HepG2 (cell line): ENCODE results near the gene ENTPD1. TPM values are rescaled to one million over a fixed set of nuclear protein-coding genes. Genes with fewer than 3 reads are reported as not detected.

ENCODE experiments used
- ATAC-seq: fragments of 200-7000 bp; cut with Tn5 transposase; 3 replicates; pipeline ENCODE4 v1.9.1; 2020; ENCODE audit warnings: mild to moderate bottlenecking, moderate library complexity
- BruUV-seq: library from RNA; stranded (reverse); fragments of 400-500 nt; replicated peaks from 2 replicates; lab custom pipeline; 2021; lab: Mats Ljungman, UMichigan
- CTCF ChIA-PET: fragments of 300-600 bp; formaldehyde crosslinking; extraction: SDS; loops from one replicate; lab custom pipeline; 2021; ENCODE audit warnings: low total read pairs, inconsistent platforms, low intra/inter-chr PET ratio; lab: Yijun Ruan, JAX
- POLR2A ChIA-PET: fragments of 350-600 bp; sonication (Branson Sonifier 250); formaldehyde crosslinking; loops from one replicate; lab custom pipeline; 2020; ENCODE audit warnings: antibody characterized with exemption, inconsistent platforms; lab: Yijun Ruan, JAX
- DNase-seq: peaks from one replicate; pipeline ENCODE4 v3.0.0-alpha.2; 2015; ENCODE audit warnings: low spot score
- FAIRE-seq: peaks from 3 replicates; lab custom pipeline; 2011; peaks lifted over from hg19 to GRCh38; lab: Jason Lieb, UNC
- H2AFZ ChIP-seq: one replicate; pipeline ENCODE4 v1.6.1; 2011; ENCODE audit warnings: low read length, inconsistent platforms
- H3K27ac ChIP-seq: fragments of 300-600 bp; 3 replicates; pipeline ENCODE4 v1.8.0; 2011; ENCODE audit warnings: mixed run types, mild to moderate bottlenecking, mixed read lengths, low read length, inconsistent platforms; ENCODE audit not compliant: insufficient read depth; ENCODE audit errors: extremely low read length
- H3K27me3 ChIP-seq, 2 experiments: fragments of 200-600 bp in 1 of 2; 2 replicates in 1 of 2; 3 replicates in 1 of 2; pipeline versions ENCODE4 v1.6.0 to v1.8.0; 2011; ENCODE audit warnings: low read length in 2 of 2, mild to moderate bottlenecking in 2 of 2, moderate library complexity in 2 of 2, inconsistent platforms in 1 of 2; ENCODE audit not compliant: insufficient read depth in 2 of 2, control insufficient read depth in 1 of 2
- H3K36me3 ChIP-seq, 2 experiments: fragments of 200-600 bp in 1 of 2; replicated peaks in 1 of 2; 2 replicates in 1 of 2; 3 replicates in 1 of 2; pipeline versions ENCODE4 v1.5.1 to v1.8.0; 2011; ENCODE audit warnings: low read length in 2 of 2, inconsistent platforms in 1 of 2; ENCODE audit not compliant: insufficient read depth in 2 of 2, control insufficient read depth in 1 of 2
- H3K4me1 ChIP-seq: 2 replicates; pipeline ENCODE4 v1.5.1; 2012; ENCODE audit warnings: low read length, inconsistent platforms; ENCODE audit not compliant: insufficient read depth
- H3K4me2 ChIP-seq: 2 replicates; pipeline ENCODE4 v1.6.0; 2011; ENCODE audit warnings: low read depth, low read length, inconsistent platforms
- H3K4me3 ChIP-seq, 3 experiments: fragments of 200-600 bp in 1 of 3; sonication (generic), shearing (Covaris generic) in 1 of 3; replicated peaks in 1 of 3; 2 replicates each; pipeline ENCODE4 v1.5.1; 2011 to 2016; ENCODE audit warnings: low read length in 3 of 3, inconsistent platforms in 2 of 3, low read depth in 2 of 3, mild to moderate bottlenecking in 2 of 3, control low read depth in 1 of 3, mixed read lengths in 1 of 3; ENCODE audit not compliant: insufficient read depth in 1 of 3
- H3K79me2 ChIP-seq: one replicate; pipeline ENCODE4 v1.6.1; 2011; ENCODE audit warnings: low read length, inconsistent platforms; ENCODE audit not compliant: insufficient read depth
- H3K9ac ChIP-seq: 2 replicates; pipeline ENCODE4 v1.6.0; 2011; ENCODE audit warnings: mild to moderate bottlenecking, low read depth, low read length, inconsistent platforms; ENCODE audit not compliant: insufficient read depth
- H3K9me3 ChIP-seq: 2 replicates; pipeline ENCODE4 v1.5.1; 2012; ENCODE audit warnings: mild to moderate bottlenecking, low read length
- H4K20me1 ChIP-seq: 2 replicates; pipeline ENCODE4 v1.6.0; 2011; ENCODE audit warnings: inconsistent platforms, mild to moderate bottlenecking, low read length, moderate library complexity; ENCODE audit not compliant: insufficient read depth
- HDAC6 ChIP-seq: fragments of 200-600 bp; sonication (generic); IDR thresholded peaks from 2 replicates; pipeline ENCODE4 v1.7.0; 2017; ENCODE audit warnings: mild to moderate bottlenecking, antibody characterized with exemption, low read length, low read depth
- HES4 ChIP-seq: sonication (generic); formaldehyde crosslinking; IDR thresholded peaks from 2 replicates; pipeline ENCODE4 v1.9.0; 2021; ENCODE audit warnings: mild to moderate bottlenecking, missing genetic modification reagents, borderline replicate concordance
- KDM5B ChIP-seq: sonication (generic); formaldehyde crosslinking; IDR thresholded peaks from 2 replicates; pipeline ENCODE4 v1.4.0; 2020; ENCODE audit warnings: missing genetic modification reagents, mild to moderate bottlenecking, borderline replicate concordance
- MEIS1 ChIP-seq: sonication (generic); formaldehyde crosslinking; IDR thresholded peaks from 2 replicates; pipeline ENCODE4 v1.9.0; 2021; ENCODE audit warnings: mild to moderate bottlenecking, missing genetic modification reagents, moderate library complexity, borderline replicate concordance
- NFYC ChIP-seq: IDR thresholded peaks from 2 replicates; pipeline ENCODE4 v1.6.1; 2016; ENCODE audit warnings: missing genetic modification reagents, missing compliant biosample characterization
- PCBP1 ChIP-seq: fragments of 200-400 bp; formaldehyde crosslinking; IDR thresholded peaks from 2 replicates; pipeline ENCODE4 v1.6.1; 2017; ENCODE audit warnings: mild to moderate bottlenecking, low read depth, low read length, borderline replicate concordance
- SP140L ChIP-seq: sonication (generic); formaldehyde crosslinking; IDR thresholded peaks from 2 replicates; pipeline ENCODE4 v1.4.0; 2020; ENCODE audit warnings: missing genetic modification reagents, borderline replicate concordance
- SRSF1 ChIP-seq: fragments of 200-400 bp; formaldehyde crosslinking; optimal IDR thresholded peaks from 2 replicates; pipeline ENCODE3; 2017; ENCODE audit warnings: mild to moderate bottlenecking, low read depth, low read length, moderate library complexity
- ZHX2 ChIP-seq, 2 experiments: sonication (generic) in 1 of 2; formaldehyde crosslinking in 1 of 2; IDR thresholded peaks; 2 replicates each; pipeline versions ENCODE4 v1.6.1 to v1.9.0; 2014 to 2022; ENCODE audit warnings: antibody characterized with exemption in 1 of 2, borderline replicate concordance in 1 of 2, inconsistent platforms in 1 of 2, low read depth in 1 of 2, missing genetic modification reagents in 1 of 2
- ZNF335 ChIP-seq: sonication (generic); formaldehyde crosslinking; IDR thresholded peaks from 2 replicates; pipeline ENCODE4 v1.4.0; 2020; ENCODE audit warnings: missing genetic modification reagents
- ZNF557 ChIP-seq: sonication (generic); formaldehyde crosslinking; IDR thresholded peaks from 2 replicates; pipeline ENCODE4 v1.4.0; 2020; ENCODE audit warnings: missing genetic modification reagents
- ZNF784 ChIP-seq: sonication (generic); formaldehyde crosslinking; IDR thresholded peaks from 2 replicates; pipeline ENCODE4 v1.5.1; 2020; ENCODE audit warnings: missing genetic modification reagents, mild to moderate bottlenecking, borderline replicate concordance
- ZNF839 ChIP-seq: sonication (generic); formaldehyde crosslinking; IDR thresholded peaks from 2 replicates; pipeline ENCODE4 v1.4.0; 2020; ENCODE audit warnings: missing genetic modification reagents, mild to moderate bottlenecking, borderline replicate concordance
- ZNF878 ChIP-seq: sonication (generic); formaldehyde crosslinking; IDR thresholded peaks from 2 replicates; pipeline ENCODE4 v1.8.1; 2023; ENCODE audit warnings: mild to moderate bottlenecking, missing genetic modification reagents, moderate library complexity
- WGBS: methylation state at CpG from one replicate; pipeline ENCODE4 v1.1.6; 2017; ENCODE audit warnings: low lambda C conversion rate; 5-methylcytosine and 5-hydroxymethylcytosine counted together
- in situ Hi-C: cut with HindIII; loops from 2 replicates; pipeline ENCODE4 v1.10.0; 2017; ENCODE audit warnings: low pct_unique_long_range_greater_than_20kb; ENCODE audit not compliant: extremely low pct_ligation_motif_present
- intact Hi-C: fragments of 100-400 bp; cut with micrococcal nuclease; formaldehyde crosslinking; loops from one replicate; pipeline ENCODE4 v1.10.0; 2022; ENCODE audit not compliant: unreplicated experiment
- polyA plus RNA-seq, 8 experiments: library from polyadenylated mRNA; depleted of rRNA in 3 of 8; stranded (reverse) in 7 of 8; unstranded in 1 of 8; fragments of >200 nt; fragmentation: Illumina TruSeq in 4 of 8; extraction: Trizol in 4 of 8; gene quantifications; 2 replicates each; pipeline versions ENCODE4 v1.2.1 to v1.2.3, GENCODE V29; 2011 to 2016; ENCODE audit warnings: low read depth in 4 of 8, missing spikeins in 1 of 8, mixed read lengths in 1 of 8; ENCODE audit not compliant: insufficient read depth in 1 of 8
- total RNA-seq, 5 experiments: library from RNA; depleted of rRNA; stranded (reverse); fragments of >200 nt; fragmentation: Illumina TruSeq; extraction: Trizol; gene quantifications; 2 replicates each; pipeline ENCODE4 v1.2.3, GENCODE V29; 2016; ENCODE audit warnings: low read depth in 1 of 5

ENTPD1 gene
- total and polyA plus RNA-seq, 2 of the 13 experiments (the other 11 are each of a cell fraction or from before 2014, with no cell fraction given) = 0.07 TPM

GRCh38 chr10:95814011-95814727 lies 58.2 kb downstream of the ENTPD1 start (continued):
- no peak for TF ChIP-seq MEIS1
- TF ChIP-seq, all 625 proteins: peak for 11

GRCh38 chr10:95815133-95815532 lies 59.2 kb downstream of the ENTPD1 start:
- CTCF ChIA-PET = no interaction called here
- Histone ChIP-seq H3K4me2 (no peak overlapping the region; the same call in 1 of the 2 replicates), H3K4me1 (peaks cover 58% of the 10 kb centered on the region), H3K79me2 (no peaks in the 10 kb centered on the region), H4K20me1 (no peaks in the 10 kb centered on the region), H3K4me3 (no peak overlapping the region), H3K27ac (no peak overlapping the region), H3K27me3 (no peaks in the 10 kb centered on the region), H2AFZ (no peak overlapping the region), H3K9ac (no peak overlapping the region), H3K36me3 (no peaks in the 10 kb centered on the region), H3K9me3 (no peaks in the 10 kb centered on the region)
- no TSS peak for BruUV-seq
- intact Hi-C loops (no loop called here), in situ Hi-C loops (no loop called here)
- POLR2A ChIA-PET = no interaction called here
- DNase-seq (no peak), ATAC-seq (no peak), FAIRE-seq (no peak)
- WGBS = 80% methylated on average over 2 of the region's 2 CpGs
- no peak for TF ChIP-seq SRSF1
- no peak for TF ChIP-seq ZNF839 (CRISPR knock-in tag)
- no peak for TF ChIP-seq KDM5B (CRISPR knock-in tag)
- TF ChIP-seq ZNF557 = no peak
- no peak for TF ChIP-seq HDAC6
- no peak for TF ChIP-seq MEIS1
- TF ChIP-seq PCBP1 = no peak
- no peak for TF ChIP-seq HES4 (CRISPR knock-in tag)
- no peak for TF ChIP-seq NFYC (CRISPR knock-in tag)
- TF ChIP-seq ZNF335 = no peak
- TF ChIP-seq ZNF784 (CRISPR knock-in tag) = no peak
- TF ChIP-seq ZHX2 (IDR thresholded peaks at IDR 0.05; ENCODE audit: low read depth) = no peak
- TF ChIP-seq ZHX2 (CRISPR knock-in tag; IDR thresholded peaks at IDR 0.05; ENCODE audit: borderline replicate concordance) = no peak
- TF ChIP-seq ZNF878 = no peak
- no peak for TF ChIP-seq SP140L
